ENCODE measurements around the gene MAP4.
"Not testable (repeated sequence)": the region's sequence is repeated elsewhere in the genome, so short reads cannot be mapped to it uniquely, and the experiment has no call there.

The MAP4 gene

GRCh38 chr3:48016301-48016973 lies at the start of gene MAP4:
MAP4 (minus strand) TSS chr3:48016416; CDS start chr3:47998860, 17,556 bp downstream.
- DNase-seq (ENCODE audit: low read depth): no peak

- no peak for DNase-seq (ENCODE audit: low read depth)
These were observed 48.8 kb upstream of the MAP4 start for GRCh38 chr3:48065035-48065434.

GRCh38 chr3:48064292-48064829 lies 48.1 kb upstream of the MAP4 start:
- no peak for DNase-seq (ENCODE audit: low read depth)

- DNase-seq (ENCODE audit: low read depth): not testable (repeated sequence)
These were observed 45.4 kb upstream of the MAP4 start for GRCh38 chr3:48061586-48061985.

GRCh38 chr3:48058091-48058490 lies 41.9 kb upstream of the MAP4 start:
- no peak for DNase-seq (ENCODE audit: low read depth)

- no peak for DNase-seq (ENCODE audit: low read depth)
These were observed 41.3 kb upstream of the MAP4 start for GRCh38 chr3:48057521-48057920.

- no peak for DNase-seq (ENCODE audit: low read depth)
These were observed 31.7 kb upstream of the MAP4 start for GRCh38 chr3:48047841-48048464.

- DNase-seq (ENCODE audit: low read depth): no peak
These were observed 26.0 kb upstream of the MAP4 start for GRCh38 chr3:48042071-48042760.

GRCh38 chr3:48039487-48040190 lies 23.4 kb upstream of the MAP4 start:
- DNase-seq (ENCODE audit: low read depth): no peak

GRCh38 chr3:48038971-48039481 lies 22.8 kb upstream of the MAP4 start:
- no peak for DNase-seq (ENCODE audit: low read depth)

- DNase-seq (ENCODE audit: low read depth): no peak
These were observed 17.8 kb upstream of the MAP4 start for GRCh38 chr3:48034000-48034516.

GRCh38 chr3:48030188-48030587 lies 14.0 kb upstream of the MAP4 start:
- DNase-seq (ENCODE audit: low read depth): no peak

GRCh38 chr3:48026951-48027908 lies 11.0 kb upstream of the MAP4 start:
- no peak for DNase-seq (ENCODE audit: low read depth)

GRCh38 chr3:48026098-48026497 lies 9.9 kb upstream of the MAP4 start:
- no peak for DNase-seq (ENCODE audit: low read depth)

GRCh38 chr3:48024401-48024800 lies 8.2 kb upstream of the MAP4 start:
- no peak for DNase-seq (ENCODE audit: low read depth)

- no peak for DNase-seq (ENCODE audit: low read depth)
These were observed 7.2 kb upstream of the MAP4 start for GRCh38 chr3:48023377-48023776.

GRCh38 chr3:48022178-48022577 lies 6.0 kb upstream of the MAP4 start:
- no peak for DNase-seq (ENCODE audit: low read depth)

GRCh38 chr3:48018841-48019240 lies 2.6 kb upstream of the MAP4 start:
- DNase-seq (ENCODE audit: low read depth): no peak

- DNase-seq (ENCODE audit: low read depth): no peak
These were observed 610 bp downstream of the MAP4 start for GRCh38 chr3:48015431-48016180.

- DNase-seq (ENCODE audit: low read depth): no peak
These were observed 1.9 kb downstream of the MAP4 start for GRCh38 chr3:48014358-48014757.
